Measurements from ENCODE around the gene SYTL3.

The SYTL3 gene

GRCh38 chr6:158660333-158660754, 10.5 kb downstream of the SYTL3 start:
- TF ChIP-seq FOXK2 (IDR thresholded peaks at IDR 0.05), result no peak
- no peak for TF ChIP-seq SUZ12 (IDR thresholded peaks at IDR 0.05)
- TF ChIP-seq L3MBTL2 (conservative IDR thresholded peaks at IDR 0.05), result no peak
- TF ChIP-seq TARDBP (IDR thresholded peaks at IDR 0.05), result no peak
- TF ChIP-seq, protein P1, sequence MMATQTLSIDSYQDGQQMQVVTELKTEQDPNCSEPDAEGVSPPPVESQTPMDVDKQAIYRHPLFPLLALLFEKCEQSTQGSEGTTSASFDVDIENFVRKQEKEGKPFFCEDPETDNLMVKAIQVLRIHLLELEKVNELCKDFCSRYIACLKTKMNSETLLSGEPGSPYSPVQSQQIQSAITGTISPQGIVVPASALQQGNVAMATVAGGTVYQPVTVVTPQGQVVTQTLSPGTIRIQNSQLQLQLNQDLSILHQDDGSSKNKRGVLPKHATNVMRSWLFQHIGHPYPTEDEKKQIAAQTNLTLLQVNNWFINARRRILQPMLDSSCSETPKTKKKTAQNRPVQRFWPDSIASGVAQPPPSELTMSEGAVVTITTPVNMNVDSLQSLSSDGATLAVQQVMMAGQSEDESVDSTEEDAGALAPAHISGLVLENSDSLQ (IDR thresholded peaks at IDR 0.05), result no peak
- no peak for TF ChIP-seq LEF1 (IDR thresholded peaks at IDR 0.05; ENCODE audit: borderline replicate concordance)
- TF ChIP-seq NFRKB (IDR thresholded peaks at IDR 0.05), result no peak
- TF ChIP-seq BHLHE40 (IDR thresholded peaks at IDR 0.05; ENCODE audit: borderline replicate concordance), result no peak
- no peak for TF ChIP-seq SP1 (IDR thresholded peaks at IDR 0.05)
- no peak for TF ChIP-seq ZNF384 (IDR thresholded peaks at IDR 0.05)
- no peak for TF ChIP-seq ARNT (IDR thresholded peaks at IDR 0.05)
- no peak for TF ChIP-seq FOXA1 (IDR thresholded peaks at IDR 0.05)
- no peak for TF ChIP-seq HDGF (IDR thresholded peaks at IDR 0.05; ENCODE audit: borderline replicate concordance)
- POLR2A ChIA-PET, result interaction anchor here (1.0 kb wide), 1 partner anchor 16 kb away, joined by 6 read pairs; the partner anchor contains the start of gene DYNLT1
- CTCF ChIA-PET, result interaction anchor here (0.6 to 2.7 kb wide), 17 partner anchors 9 to 781 kb away, joined by 3 to 21 read pairs (median 4); partner anchors contain the start of gene SYTL3
- peak; percentile 67 for DNase-seq (ENCODE audit: extremely low spot score)

GRCh38 chr6:158661156-158661685, 11.4 kb downstream of the SYTL3 start:
- CTCF ChIA-PET, result interaction anchor here (1.5 to 2.7 kb wide), 5 partner anchors 11 to 30 kb away, joined by 6 to 21 read pairs (median 8); partner anchors contain the start of gene SYTL3
- no peak for TF ChIP-seq FOXM1 (IDR thresholded peaks at IDR 0.05; ENCODE audit: borderline replicate concordance)
- no peak for TF ChIP-seq ELF4 (IDR thresholded peaks at IDR 0.05)
- TF ChIP-seq L3MBTL2 (conservative IDR thresholded peaks at IDR 0.05), result no peak
- TF ChIP-seq, protein P1 (IDR thresholded peaks at IDR 0.05), result no peak
- no peak for TF ChIP-seq SUZ12 (IDR thresholded peaks at IDR 0.05)
- no peak for TF ChIP-seq CTBP1 (IDR thresholded peaks at IDR 0.05; ENCODE audit: borderline replicate concordance)
- no peak for TF ChIP-seq ARNT (IDR thresholded peaks at IDR 0.05)
- TF ChIP-seq BHLHE40 (IDR thresholded peaks at IDR 0.05; ENCODE audit: borderline replicate concordance), result no peak
- TF ChIP-seq TARDBP (IDR thresholded peaks at IDR 0.05), result no peak
- no peak for TF ChIP-seq ZNF384 (IDR thresholded peaks at IDR 0.05)
- TF ChIP-seq HDGF (IDR thresholded peaks at IDR 0.05; ENCODE audit: borderline replicate concordance), result no peak
- TF ChIP-seq SP1 (IDR thresholded peaks at IDR 0.05), result no peak
- POLR2A ChIA-PET, result interaction anchor here (1.0 kb wide), 1 partner anchor 17 kb away, joined by 4 read pairs; the partner anchor contains the start of gene DYNLT1
- DNase-seq (ENCODE audit: extremely low spot score), result no peak

GRCh38 chr6:158662607-158662953, 12.7 kb downstream of the SYTL3 start:
- POLR2A ChIA-PET, result interaction anchor here (1.3 kb wide), 1 partner anchor 18 kb away, joined by 4 read pairs; the partner anchor contains the start of gene DYNLT1
- DNase-seq (ENCODE audit: extremely low spot score), result no peak
- CTCF ChIA-PET, result interaction anchor here (0.8 to 1.7 kb wide), 2 partner anchors 10 to 28 kb away, joined by 5 to 8 read pairs; no protein-coding TSS in a partner anchor
- TF ChIP-seq SP1 (IDR thresholded peaks at IDR 0.05) (no peak), SUZ12 (IDR thresholded peaks at IDR 0.05) (no peak), TARDBP (IDR thresholded peaks at IDR 0.05) (no peak), NFRKB (IDR thresholded peaks at IDR 0.05) (no peak), LEF1 (IDR thresholded peaks at IDR 0.05; ENCODE audit: borderline replicate concordance) (no peak), L3MBTL2 (conservative IDR thresholded peaks at IDR 0.05) (no peak), FOXK2 (IDR thresholded peaks at IDR 0.05) (no peak), FOXM1 (IDR thresholded peaks at IDR 0.05; ENCODE audit: borderline replicate concordance) (no peak), FOXA1 (IDR thresholded peaks at IDR 0.05) (no peak), ARNT (IDR thresholded peaks at IDR 0.05) (no peak), ZNF384 (IDR thresholded peaks at IDR 0.05) (no peak), CTBP1 (IDR thresholded peaks at IDR 0.05; ENCODE audit: borderline replicate concordance) (no peak), HDGF (IDR thresholded peaks at IDR 0.05; ENCODE audit: borderline replicate concordance) (no peak), BHLHE40 (IDR thresholded peaks at IDR 0.05; ENCODE audit: borderline replicate concordance) (no peak), ELF4 (IDR thresholded peaks at IDR 0.05) (no peak)
- TF ChIP-seq, protein P1 (IDR thresholded peaks at IDR 0.05), result no peak

DNA sequence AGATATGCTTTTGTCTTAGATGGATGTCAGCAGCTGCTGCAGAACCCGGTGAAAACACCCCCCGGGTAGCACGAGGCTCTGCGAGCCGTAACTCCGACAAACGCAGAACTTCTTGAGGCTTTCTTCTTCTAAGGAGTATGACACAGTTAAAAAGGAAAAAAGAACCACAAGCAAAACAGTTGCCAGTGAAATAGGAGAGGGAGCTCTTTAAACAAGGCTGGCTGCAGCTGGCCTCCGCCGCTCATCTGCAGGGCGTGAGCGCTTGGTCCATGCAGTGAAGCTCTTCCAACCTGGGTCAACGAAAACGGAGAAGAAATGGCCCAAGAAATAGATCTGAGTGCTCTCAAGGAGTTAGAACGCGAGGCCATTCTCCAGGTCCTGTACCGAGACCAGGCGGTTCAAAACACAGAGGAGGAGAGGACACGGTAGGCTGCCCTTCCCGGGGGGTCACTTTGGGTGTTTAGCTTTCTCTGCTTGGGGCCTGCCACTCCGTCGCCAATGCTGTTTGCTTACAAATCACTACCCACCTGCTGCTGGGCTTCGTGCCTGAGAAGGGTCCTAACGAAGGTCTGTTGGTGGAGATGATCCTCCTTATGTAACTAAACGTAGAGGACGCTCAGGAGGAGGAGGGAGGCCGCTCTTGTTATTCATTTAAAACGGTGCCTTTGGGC, 13.2 kb downstream of the SYTL3 start:
- CTCF ChIA-PET, result interaction anchor here (0.8 to 1.7 kb wide), 2 partner anchors 9 to 28 kb away, joined by 5 to 8 read pairs; no protein-coding TSS in a partner anchor
- POLR2A ChIA-PET, result interaction anchor here (1.3 kb wide), 1 partner anchor 18 kb away, joined by 4 read pairs; the partner anchor contains the start of gene DYNLT1
- no peak for DNase-seq (ENCODE audit: extremely low spot score)
- TF ChIP-seq L3MBTL2 (conservative IDR thresholded peaks at IDR 0.05) (peak; percentile 46; the same call in 1 of the 2 replicates), ZNF384 (IDR thresholded peaks at IDR 0.05) (no peak), FOXM1 (IDR thresholded peaks at IDR 0.05; ENCODE audit: borderline replicate concordance) (no peak), HDGF (IDR thresholded peaks at IDR 0.05; ENCODE audit: borderline replicate concordance) (no peak)

DNA sequence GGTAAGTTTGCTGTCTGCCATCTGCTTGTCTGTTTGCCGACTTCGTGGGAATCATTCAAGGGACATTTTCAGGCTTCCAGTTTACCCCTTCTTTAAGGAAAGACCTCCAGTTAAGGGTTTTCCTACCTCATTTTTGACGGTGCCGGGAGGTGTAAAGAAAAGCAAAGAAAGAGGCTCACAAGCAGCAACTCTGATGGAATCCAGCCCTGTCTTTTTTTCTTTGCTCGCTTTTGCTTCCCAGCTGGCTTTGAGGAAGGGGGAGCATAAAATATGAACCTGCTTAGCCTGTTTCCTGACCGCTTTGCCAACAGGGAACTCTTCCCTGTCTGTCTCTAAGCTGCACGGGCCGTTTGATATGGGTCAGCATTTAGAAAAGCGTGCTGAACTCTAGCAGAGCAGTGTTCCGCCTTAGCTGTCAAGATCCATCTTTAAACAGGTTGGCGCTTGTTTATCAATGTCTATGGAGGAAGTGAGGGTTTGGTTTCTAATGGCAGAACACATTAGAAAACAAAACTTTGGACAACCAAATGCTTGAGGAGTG, 13.8 kb downstream of the SYTL3 start:
- no peak for TF ChIP-seq NFRKB (IDR thresholded peaks at IDR 0.05)
- TF ChIP-seq FOXA1 (IDR thresholded peaks at IDR 0.05), result no peak
- TF ChIP-seq HDGF (IDR thresholded peaks at IDR 0.05; ENCODE audit: borderline replicate concordance), result no peak
- TF ChIP-seq, protein P1 (IDR thresholded peaks at IDR 0.05), result no peak
- no peak for TF ChIP-seq L3MBTL2 (conservative IDR thresholded peaks at IDR 0.05)
- TF ChIP-seq BHLHE40 (IDR thresholded peaks at IDR 0.05; ENCODE audit: borderline replicate concordance), result no peak
- TF ChIP-seq ELF4 (IDR thresholded peaks at IDR 0.05), result no peak
- no peak for TF ChIP-seq CTBP1 (IDR thresholded peaks at IDR 0.05; ENCODE audit: borderline replicate concordance)
- TF ChIP-seq ARNT (IDR thresholded peaks at IDR 0.05), result no peak
- TF ChIP-seq LEF1 (IDR thresholded peaks at IDR 0.05; ENCODE audit: borderline replicate concordance), result no peak
- no peak for TF ChIP-seq SUZ12 (IDR thresholded peaks at IDR 0.05)
- TF ChIP-seq FOXK2 (IDR thresholded peaks at IDR 0.05), result no peak
- no peak for TF ChIP-seq TARDBP (IDR thresholded peaks at IDR 0.05)
- no peak for TF ChIP-seq SP1 (IDR thresholded peaks at IDR 0.05)
- TF ChIP-seq FOXM1 (IDR thresholded peaks at IDR 0.05; ENCODE audit: borderline replicate concordance), result no peak
- TF ChIP-seq ZNF384 (IDR thresholded peaks at IDR 0.05), result no peak
- DNase-seq (ENCODE audit: extremely low spot score), result no peak
- ChIA-PET CTCF (interaction anchor here (1.0 kb wide), 1 partner anchor 28 kb away, joined by 6 read pairs; no protein-coding TSS in a partner anchor), POLR2A (interaction anchor here (1.3 kb wide), 1 partner anchor 19 kb away, joined by 4 read pairs; the partner anchor contains the start of gene DYNLT1)

All from HEK293T (cell line).